ENCODE measurements around the gene PLCB4. TPM values are rescaled to one million over a fixed set of nuclear protein-coding genes. Genes with fewer than 3 reads are reported as not detected.

Gene PLCB4
- total RNA-seq, 1 experiment from 2014 or later = 12.6 TPM

- CTCF ChIA-PET = interaction anchor here (0.6 to 1.0 kb wide), 2 partner anchors 324 to 570 kb away, joined by 3 read pairs; no protein-coding TSS in a partner anchor
- no peak for ATAC-seq
These were observed 260.6 kb downstream of the PLCB4 start for GRCh38 chr20:9329355-9330101.

More at GRCh38 chr20:9329355-9330101, 260.6 kb downstream of the PLCB4 start:
- H3K36me3 Mint-ChIP-seq = no peaks in the 10 kb centered on the region
- TF ChIP-seq GTF2I (CRISPR knock-in tag; conservative IDR thresholded peaks at IDR 0.05) = no peak
- TF ChIP-seq CREM (CRISPR knock-in tag; IDR thresholded peaks at IDR 0.05) = no peak
- TF ChIP-seq ZNF281 (CRISPR knock-in tag; IDR thresholded peaks at IDR 0.05) = no peak
- no peak for TF ChIP-seq E2F1 (CRISPR knock-in tag; IDR thresholded peaks at IDR 0.05)
- TF ChIP-seq MLX (CRISPR knock-in tag; IDR thresholded peaks at IDR 0.05) = no peak
- no peak for TF ChIP-seq ERG (CRISPR knock-in tag; IDR thresholded peaks at IDR 0.05)
- no peak for TF ChIP-seq ZNF425 (CRISPR knock-in tag; conservative IDR thresholded peaks at IDR 0.05)
- TF ChIP-seq FOXK1 (CRISPR knock-in tag; IDR thresholded peaks at IDR 0.05) = no peak
- no peak for TF ChIP-seq EMX1 (CRISPR knock-in tag; IDR thresholded peaks at IDR 0.05)
- H3K4me1 Mint-ChIP-seq = peaks cover 19% of the 10 kb centered on the region
- POLR2A ChIA-PET = no interaction called here
- no peak overlapping the region for H3K4me3 Mint-ChIP-seq
- H3K27ac Mint-ChIP-seq = no peak overlapping the region
- H3K9me3 Mint-ChIP-seq = no peaks in the 10 kb centered on the region
- no peak for DNase-seq (ENCODE audit: low spot score)
- H3K27me3 Mint-ChIP-seq (ENCODE audit: low read depth) = no peaks in the 10 kb centered on the region

All from WTC11 (cell line).